GM12891 (cell line): Measurements from ENCODE around the gene ARL4D.

Source experiments
- POLR2A ChIP-seq: IDR thresholded peaks from 2 replicates; pipeline ENCODE4 v1.6.1; 2011; ENCODE audit warnings: low read depth, low read length, control low read depth
- POLR2AphosphoS5 ChIP-seq: IDR thresholded peaks from 2 replicates; pipeline ENCODE4 v1.6.1; 2011; ENCODE audit warnings: low read depth, low read length, control low read depth
- SPI1 ChIP-seq: IDR thresholded peaks from 2 replicates; pipeline ENCODE4 v1.6.1; 2011; ENCODE audit warnings: low read depth, low read length, control low read depth
- TAF1 ChIP-seq: IDR thresholded peaks from 2 replicates; pipeline ENCODE4 v1.6.1; 2011; ENCODE audit warnings: low read depth, low read length, control low read depth

DNA sequence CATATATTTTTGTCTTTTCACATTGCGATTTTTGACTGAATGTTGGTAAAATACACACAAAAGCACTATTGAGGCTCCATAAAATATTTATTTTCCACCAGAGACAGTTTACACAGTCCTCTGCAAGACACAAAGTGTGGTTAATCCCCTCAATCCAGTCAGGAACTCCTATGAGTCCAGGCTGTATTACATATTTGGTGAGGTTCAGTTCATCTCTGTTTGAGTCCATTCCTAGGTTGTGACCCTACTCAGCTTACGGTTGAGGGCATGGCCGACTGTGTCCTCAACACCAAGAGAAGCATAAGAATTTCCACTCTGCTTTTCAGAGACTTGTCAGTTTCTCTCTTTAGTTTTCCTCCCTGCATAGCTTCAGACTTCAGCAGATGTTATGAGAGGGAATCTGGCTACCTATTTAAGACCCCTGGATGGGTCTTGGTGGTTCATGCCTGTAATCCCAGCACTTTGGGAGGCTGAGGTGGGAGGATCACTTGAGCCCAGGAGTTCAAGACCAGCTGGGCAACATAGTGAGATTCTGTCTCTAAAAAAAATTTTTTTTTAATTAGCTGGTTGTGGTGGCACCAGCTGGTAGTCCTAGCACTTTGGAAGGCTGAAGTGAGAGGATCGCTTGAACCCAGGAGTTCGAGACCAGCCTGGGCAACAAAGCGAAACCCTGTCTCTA lies 25.1 kb downstream of the ARL4D start:
- no peak for TF ChIP-seq SPI1
- TF ChIP-seq POLR2AphosphoS5 = no peak
- no peak for TF ChIP-seq POLR2A
- no peak for TF ChIP-seq TAF1
